Loucy (cell line): ENCODE measurements around the gene PABPC1L.

Experiments used
- H2AFZ ChIP-seq: fragments of 200-600 bp; sonication (generic); 2 replicates; pipeline ENCODE4 v1.6.0; 2016; ENCODE audit warnings: antibody characterized with exemption, mild to moderate bottlenecking, low read length, moderate library complexity
- H3F3A ChIP-seq: fragments of 200-600 bp; 2 replicates; pipeline ENCODE4 v1.6.0; 2016; ENCODE audit warnings: antibody characterized with exemption, low read depth, mild to moderate bottlenecking
- H3K27me3 ChIP-seq: fragments of 200-600 bp; sonication (generic); 2 replicates; pipeline ENCODE4 v1.6.1; 2014; ENCODE audit warnings: low read length, mild to moderate bottlenecking; ENCODE audit not compliant: insufficient read depth, poor library complexity, severe bottlenecking
- H3K36me3 ChIP-seq: fragments of 200-600 bp; sonication (generic); 2 replicates; pipeline ENCODE4 v1.6.1; 2016; ENCODE audit warnings: low read length; ENCODE audit not compliant: insufficient read depth
- H3K4me1 ChIP-seq: fragments of 200-600 bp; sonication (generic); 2 replicates; pipeline ENCODE4 v1.5.1; 2014; ENCODE audit warnings: low read length, mild to moderate bottlenecking; ENCODE audit not compliant: insufficient read depth, poor library complexity, severe bottlenecking
- H3K4me2 ChIP-seq: fragments of 200-600 bp; sonication (generic); 2 replicates; pipeline ENCODE4 v1.6.0; 2014; ENCODE audit warnings: antibody characterized with exemption, low read length, low read depth, mild to moderate bottlenecking; ENCODE audit not compliant: poor library complexity, severe bottlenecking
- H3K4me3 ChIP-seq: fragments of 200-600 bp; sonication (generic); 2 replicates; pipeline ENCODE4 v1.5.1; 2014; ENCODE audit warnings: low read length, mild to moderate bottlenecking, mixed read lengths; ENCODE audit not compliant: poor library complexity, severe bottlenecking
- H3K79me2 ChIP-seq: fragments of 200-600 bp; sonication (generic); 2 replicates; pipeline ENCODE4 v1.6.1; 2014; ENCODE audit warnings: low read length; ENCODE audit not compliant: insufficient read depth
- H3K9ac ChIP-seq: fragments of 200-600 bp; sonication (generic); 2 replicates; pipeline ENCODE4 v1.6.0; 2014; ENCODE audit warnings: mild to moderate bottlenecking, low read depth, low read length, moderate library complexity; ENCODE audit not compliant: poor library complexity, severe bottlenecking
- H3K9me2 ChIP-seq: fragments of 200-600 bp; sonication (generic); replicated peaks from 2 replicates; pipeline ENCODE4 v1.6.1; 2016; ENCODE audit warnings: low read depth, low read length, mixed read lengths
- H3K9me3 ChIP-seq: fragments of 200-600 bp; sonication (generic); 2 replicates; pipeline ENCODE4 v1.6.1; 2014; ENCODE audit warnings: mild to moderate bottlenecking, antibody characterized with exemption, low read length, low read depth; ENCODE audit not compliant: insufficient read depth
- H4K20me1 ChIP-seq: fragments of 200-600 bp; sonication (generic); 2 replicates; pipeline ENCODE4 v1.6.0; 2014; ENCODE audit warnings: antibody characterized with exemption, low read length, mild to moderate bottlenecking; ENCODE audit not compliant: insufficient read depth, poor library complexity, severe bottlenecking
- EZH2phosphoT487 ChIP-seq: fragments of 200-600 bp; IDR thresholded peaks from 2 replicates; pipeline ENCODE4 v1.6.1; 2018; ENCODE audit warnings: antibody characterized with exemption, mild to moderate bottlenecking, moderate library complexity, borderline replicate concordance
- TF ChIP-seq, protein P1 (sequence below): fragments of 200-600 bp; sonication (generic); conservative IDR thresholded peaks from 2 replicates; pipeline ENCODE4 v1.5.1; 2014; ENCODE audit warnings: mild to moderate bottlenecking, antibody characterized with exemption, low read length

PABPC1L gene

DNA sequence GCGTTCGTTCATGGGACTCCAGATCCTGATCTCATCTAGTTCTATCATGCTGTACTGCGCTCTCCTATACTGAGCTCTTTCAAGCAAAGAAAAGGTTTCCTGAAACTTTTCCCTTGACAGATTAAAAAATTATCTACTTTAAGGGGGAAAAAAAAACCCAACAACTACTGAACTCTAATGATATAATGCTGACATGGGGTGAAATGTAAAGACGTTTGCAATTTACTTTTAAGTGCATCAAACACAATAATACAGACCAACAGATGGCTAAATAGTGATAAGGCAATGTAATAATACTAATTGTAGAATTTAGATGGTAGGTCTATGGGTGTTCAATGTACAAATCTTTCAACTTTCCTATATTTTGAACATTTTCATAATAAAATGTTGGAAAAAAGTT lies 34.0 kb downstream of the PABPC1L start:
- Histone ChIP-seq H3K4me3 (no peak overlapping the region), H3K9ac (no peak overlapping the region), H4K20me1 (no peaks in the 10 kb centered on the region), H3F3A (no peaks in the 10 kb centered on the region), H2AFZ (no peak overlapping the region), H3K9me2 (no peaks in the 10 kb centered on the region), H3K36me3 (peaks cover 89% of the 10 kb centered on the region; the same call in 1 of the 2 replicates), H3K79me2 (no peaks in the 10 kb centered on the region), H3K9me3 (no peaks in the 10 kb centered on the region), H3K27me3 (no peaks in the 10 kb centered on the region), H3K4me1 (no peaks in the 10 kb centered on the region), H3K4me2 (no peak overlapping the region)
- TF ChIP-seq, protein P1, sequence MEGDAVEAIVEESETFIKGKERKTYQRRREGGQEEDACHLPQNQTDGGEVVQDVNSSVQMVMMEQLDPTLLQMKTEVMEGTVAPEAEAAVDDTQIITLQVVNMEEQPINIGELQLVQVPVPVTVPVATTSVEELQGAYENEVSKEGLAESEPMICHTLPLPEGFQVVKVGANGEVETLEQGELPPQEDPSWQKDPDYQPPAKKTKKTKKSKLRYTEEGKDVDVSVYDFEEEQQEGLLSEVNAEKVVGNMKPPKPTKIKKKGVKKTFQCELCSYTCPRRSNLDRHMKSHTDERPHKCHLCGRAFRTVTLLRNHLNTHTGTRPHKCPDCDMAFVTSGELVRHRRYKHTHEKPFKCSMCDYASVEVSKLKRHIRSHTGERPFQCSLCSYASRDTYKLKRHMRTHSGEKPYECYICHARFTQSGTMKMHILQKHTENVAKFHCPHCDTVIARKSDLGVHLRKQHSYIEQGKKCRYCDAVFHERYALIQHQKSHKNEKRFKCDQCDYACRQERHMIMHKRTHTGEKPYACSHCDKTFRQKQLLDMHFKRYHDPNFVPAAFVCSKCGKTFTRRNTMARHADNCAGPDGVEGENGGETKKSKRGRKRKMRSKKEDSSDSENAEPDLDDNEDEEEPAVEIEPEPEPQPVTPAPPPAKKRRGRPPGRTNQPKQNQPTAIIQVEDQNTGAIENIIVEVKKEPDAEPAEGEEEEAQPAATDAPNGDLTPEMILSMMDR, result no peak
- no peak for TF ChIP-seq EZH2phosphoT487

DNA sequence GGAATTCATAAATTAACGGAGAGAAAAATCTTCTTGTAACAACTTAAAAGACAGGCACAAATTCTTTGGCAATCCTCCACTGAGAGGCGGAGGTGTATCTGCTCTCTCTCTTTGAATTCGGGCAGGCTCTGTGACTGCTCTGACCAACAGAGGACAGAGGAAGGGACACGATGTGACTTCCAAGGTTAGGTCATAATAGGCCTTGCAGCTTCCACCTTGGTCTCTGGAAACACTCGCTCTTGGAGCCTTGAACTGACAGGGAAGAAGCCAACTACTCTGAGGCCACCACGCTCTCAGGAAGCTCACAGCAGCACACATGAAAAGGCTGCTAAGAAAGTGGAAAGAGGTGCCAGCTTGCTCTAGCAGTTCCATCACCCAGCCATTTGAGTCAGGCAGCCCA lies 35.4 kb downstream of the PABPC1L start:
- H3K4me1 ChIP-seq, result no peaks in the 10 kb centered on the region
- TF ChIP-seq, protein P1, result no peak
- TF ChIP-seq EZH2phosphoT487, result no peak
- H3K9me2 ChIP-seq, result no peaks in the 10 kb centered on the region
- H3K4me3 ChIP-seq, result no peak overlapping the region
- H4K20me1 ChIP-seq, result no peaks in the 10 kb centered on the region
- H3K27me3 ChIP-seq, result no peaks in the 10 kb centered on the region
- H3K36me3 ChIP-seq, result peaks cover 93% of the 10 kb centered on the region; the same call in 1 of the 2 replicates
- H3K4me2 ChIP-seq, result no peak overlapping the region
- H3K79me2 ChIP-seq, result no peaks in the 10 kb centered on the region
- no peaks in the 10 kb centered on the region for H3K9me3 ChIP-seq
- no peak overlapping the region for H2AFZ ChIP-seq
- no peaks in the 10 kb centered on the region for H3F3A ChIP-seq
- H3K9ac ChIP-seq, result no peak overlapping the region

DNA sequence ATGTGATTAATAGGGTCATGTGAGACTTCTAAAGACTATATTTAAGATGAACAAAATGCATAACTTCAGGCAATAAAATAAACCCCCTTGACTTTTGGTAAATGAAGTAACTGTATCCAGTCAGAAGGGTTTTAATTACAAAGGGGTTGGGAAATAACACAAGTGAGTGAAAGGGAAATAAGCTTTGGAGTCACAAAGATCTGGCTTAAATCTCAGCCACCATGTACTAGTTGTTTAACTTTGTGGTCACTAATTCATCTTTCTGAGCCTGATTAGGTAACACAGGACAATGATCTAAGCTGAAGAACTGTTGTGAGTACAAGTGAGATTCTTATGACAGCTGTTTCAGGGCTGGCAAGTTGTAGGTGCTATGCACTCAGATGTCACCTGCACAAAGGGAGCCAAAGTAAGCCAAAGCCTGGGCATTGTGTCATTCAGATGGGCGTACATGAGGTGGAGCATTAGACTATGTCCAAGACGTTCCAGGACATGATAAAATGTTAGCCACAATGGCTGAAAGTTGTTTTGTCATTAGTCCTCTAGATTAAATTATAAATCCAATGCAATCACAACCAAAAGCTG lies 36.5 kb downstream of the PABPC1L start:
- Histone ChIP-seq H3K4me1 (no peaks in the 10 kb centered on the region), H3F3A (no peaks in the 10 kb centered on the region), H4K20me1 (no peaks in the 10 kb centered on the region), H3K9me2 (no peaks in the 10 kb centered on the region), H3K9me3 (no peaks in the 10 kb centered on the region), H3K27me3 (no peaks in the 10 kb centered on the region), H3K4me2 (no peak overlapping the region), H2AFZ (no peak overlapping the region), H3K9ac (no peak overlapping the region), H3K36me3 (peaks cover 95% of the 10 kb centered on the region; the same call in 1 of the 2 replicates), H3K79me2 (no peaks in the 10 kb centered on the region), H3K4me3 (no peak overlapping the region)
- no peak for TF ChIP-seq EZH2phosphoT487
- TF ChIP-seq, protein P1, result no peak
